Stimulated activated CD4-positive, alpha-beta T cell treated with anti-CD3 and anti-CD28 coated beads, TNF-alpha, amount 100 ng/mL, for 48 hours (primary cell): Measurements from ENCODE around the gene LIPH.
"Not testable (repeated sequence)": the region's sequence is repeated elsewhere in the genome, so short reads cannot be mapped to it uniquely, and the experiment has no call there.

Source experiments
- DNase-seq, 3 donors: peaks; one replicate each; pipeline ENCODE4 v3.0.0-alpha.2; 2020; ENCODE audit warnings: low read depth in 3 of 3

LIPH gene

GRCh38 chr3:185552358-185552877 is at the start of gene LIPH:
Gene LIPH (minus strand): TSS chr3:185552588. CDS start chr3:185552471, 117 bp downstream.
- DNase-seq, result peak in 1 of 3 donors; percentile 23

- no peak for DNase-seq
Observed at GRCh38 chr3:185595526-185595925, 43.1 kb upstream of the LIPH start.

- no peak for DNase-seq
Observed at GRCh38 chr3:185594073-185594472, 41.7 kb upstream of the LIPH start.

- no peak for DNase-seq
Observed at GRCh38 chr3:185586686-185587039, 34.3 kb upstream of the LIPH start.

DNA sequence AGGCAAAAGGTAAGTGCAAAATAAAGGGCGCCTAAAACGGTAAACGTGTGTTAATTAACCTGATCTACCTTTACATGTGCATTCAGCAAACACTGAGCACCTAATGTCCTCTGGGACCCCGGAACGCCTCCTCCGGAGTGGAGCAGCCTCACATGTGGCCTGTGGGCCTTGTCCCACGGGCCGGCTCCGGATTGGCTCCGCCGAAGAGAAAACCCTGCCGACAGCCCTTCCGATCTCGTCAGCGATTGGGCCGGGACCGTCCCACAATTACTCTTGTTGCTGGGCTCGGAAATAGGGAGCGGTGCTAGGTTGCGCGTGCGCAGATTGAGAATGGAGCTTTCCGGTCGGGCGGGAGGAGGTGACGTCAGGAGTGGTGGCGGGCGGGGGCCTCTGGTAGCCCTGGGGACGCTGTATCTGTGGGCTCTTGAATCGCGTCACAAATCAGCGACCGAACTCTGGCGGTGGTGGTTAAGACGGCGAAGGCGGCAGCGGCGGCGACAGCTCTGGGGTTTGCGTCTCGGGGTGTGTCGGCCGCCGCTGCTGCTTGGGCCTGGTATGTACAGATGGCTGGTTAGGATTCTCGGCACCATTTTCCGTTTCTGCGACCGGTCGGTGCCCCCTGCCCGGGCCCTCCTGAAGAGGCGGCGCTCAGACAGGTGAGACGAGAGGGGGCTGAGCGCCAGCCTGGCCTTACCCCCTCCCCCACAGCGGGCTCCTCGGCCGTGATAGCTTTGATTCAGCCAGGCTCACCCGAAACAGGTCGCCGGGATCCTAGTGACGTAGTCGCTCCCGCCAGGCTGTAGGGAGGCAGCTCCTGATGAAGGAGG is 33.7 kb upstream of the LIPH start, which contains the start of gene SENP2:
Gene SENP2 (plus strand): TSS at position 437 of the 827 bp plus-strand sequence. CDS start 119 bp downstream, at position 556.
- peak; percentile 99 to 100 (median 99) for DNase-seq

GRCh38 chr3:185585518-185585858 is 33.1 kb upstream of the LIPH start:
- no peak for DNase-seq

GRCh38 chr3:185584686-185585085 is 32.3 kb upstream of the LIPH start:
- DNase-seq, result no peak

- no peak for DNase-seq
Observed at GRCh38 chr3:185583925-185584324, 31.5 kb upstream of the LIPH start.

DNA sequence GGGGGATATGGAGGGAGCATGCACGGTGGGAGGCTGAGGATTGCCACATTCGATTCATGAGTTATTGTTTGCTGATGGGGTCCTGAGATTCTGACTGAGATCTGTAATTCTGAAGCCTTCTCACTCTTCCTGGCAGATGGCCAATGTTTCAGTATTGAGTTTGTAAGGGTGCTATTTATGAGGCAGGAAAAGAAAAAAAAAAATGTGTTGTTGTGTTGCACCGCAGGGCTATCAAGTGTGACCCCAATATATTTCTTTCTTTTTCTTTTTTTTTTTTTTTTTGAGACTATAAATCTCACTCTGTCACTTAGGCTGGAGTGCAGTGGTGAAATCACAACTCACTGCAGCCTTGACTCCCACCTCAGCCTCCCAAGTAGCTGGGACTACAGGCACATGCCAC is 30.5 kb upstream of the LIPH start:
- DNase-seq, result no peak

DNA sequence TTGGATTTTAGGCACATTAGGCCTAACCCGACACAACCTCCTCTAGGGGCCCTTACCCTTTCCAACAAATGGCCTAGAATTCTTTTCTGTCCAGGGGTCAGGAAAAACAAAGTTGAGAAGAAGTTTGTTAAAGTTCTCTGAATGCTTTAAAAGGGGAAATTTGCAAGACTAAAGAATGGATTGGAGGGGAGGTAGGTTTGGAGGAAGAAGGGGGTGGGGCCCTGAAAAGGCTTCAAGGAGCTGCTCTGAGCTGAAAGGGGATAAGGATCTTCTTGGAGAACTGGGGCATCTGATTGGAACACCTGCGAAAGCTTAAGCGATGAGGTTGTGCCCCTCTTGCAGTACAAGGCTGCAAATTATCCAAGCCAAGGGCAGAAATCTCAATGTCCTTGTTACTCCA is 29.8 kb upstream of the LIPH start:
- no peak for DNase-seq

DNA sequence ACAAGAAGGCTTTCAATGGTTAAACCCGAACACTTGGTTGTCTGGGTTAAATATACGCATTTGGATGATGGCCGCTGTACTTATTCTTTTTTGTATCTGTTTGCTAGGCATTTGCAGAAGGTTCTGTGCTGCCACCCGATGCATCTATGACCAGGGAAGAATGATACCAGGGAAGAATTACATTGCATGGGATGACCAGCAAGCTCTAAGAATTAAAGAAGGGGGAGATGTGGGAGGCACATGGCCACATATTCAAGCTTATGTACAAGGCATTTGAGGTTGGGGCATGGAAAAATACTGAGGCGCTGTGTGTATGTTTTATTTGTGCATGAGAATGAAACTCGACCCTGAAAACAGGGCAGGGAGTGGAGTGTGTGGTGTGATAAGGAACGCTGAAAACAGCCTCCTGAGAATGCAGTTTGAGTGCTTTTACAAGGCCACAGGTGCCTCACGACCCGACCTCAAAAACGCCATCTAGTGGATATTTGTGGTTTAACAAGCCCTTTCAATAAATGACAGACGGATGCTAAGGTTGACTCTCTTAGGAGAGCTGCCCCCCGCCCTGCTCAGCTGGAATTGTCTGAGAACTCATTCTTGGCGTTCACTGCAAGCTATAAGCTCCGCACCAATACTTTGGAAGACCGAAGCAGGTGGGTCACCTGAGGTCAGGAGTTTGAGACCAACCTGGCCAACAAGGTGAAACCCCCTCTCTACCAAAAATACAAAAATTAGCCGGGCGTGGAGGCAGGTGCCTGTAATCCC is 22.9 kb upstream of the LIPH start:
- not testable (repeated sequence) for DNase-seq

DNA sequence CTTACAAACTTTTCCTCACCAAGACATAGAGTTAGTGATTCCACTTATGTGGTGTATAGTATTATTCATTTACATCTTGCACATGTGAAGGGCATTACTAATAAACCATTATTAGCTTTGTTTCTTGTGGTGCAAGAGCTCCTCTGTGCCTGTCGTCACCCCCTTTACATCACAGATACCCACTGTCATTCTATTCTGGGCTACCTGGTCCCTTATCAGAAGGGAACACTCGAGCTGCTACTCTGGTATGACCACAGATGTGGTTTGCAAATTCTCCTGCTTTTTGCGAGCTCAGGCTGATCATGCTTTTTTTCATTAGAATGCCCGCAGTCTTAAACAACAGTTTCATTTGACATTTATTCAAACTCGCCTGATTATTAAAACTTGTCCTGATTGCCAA is 19.8 kb upstream of the LIPH start:
- no peak for DNase-seq

DNA sequence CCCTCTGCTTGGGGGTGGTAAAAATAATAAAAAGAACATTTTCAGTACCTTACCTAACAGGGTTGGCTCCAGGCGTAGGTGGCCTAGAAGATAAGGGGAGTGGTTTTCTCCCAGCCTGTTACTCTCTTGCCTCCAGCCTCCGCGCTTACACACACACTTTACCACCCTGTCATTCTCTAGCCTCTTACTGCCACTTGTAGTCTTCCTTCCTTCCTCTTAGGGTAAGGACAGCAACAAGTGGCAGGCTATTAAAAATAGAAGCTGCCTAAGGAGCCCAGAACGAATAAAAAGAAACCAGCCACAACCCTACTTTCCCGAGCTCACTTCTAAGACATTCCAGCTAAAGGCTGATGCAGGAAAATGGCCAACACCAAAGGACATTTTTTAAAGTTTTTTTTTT is 9.6 kb upstream of the LIPH start:
- no peak for DNase-seq

DNA sequence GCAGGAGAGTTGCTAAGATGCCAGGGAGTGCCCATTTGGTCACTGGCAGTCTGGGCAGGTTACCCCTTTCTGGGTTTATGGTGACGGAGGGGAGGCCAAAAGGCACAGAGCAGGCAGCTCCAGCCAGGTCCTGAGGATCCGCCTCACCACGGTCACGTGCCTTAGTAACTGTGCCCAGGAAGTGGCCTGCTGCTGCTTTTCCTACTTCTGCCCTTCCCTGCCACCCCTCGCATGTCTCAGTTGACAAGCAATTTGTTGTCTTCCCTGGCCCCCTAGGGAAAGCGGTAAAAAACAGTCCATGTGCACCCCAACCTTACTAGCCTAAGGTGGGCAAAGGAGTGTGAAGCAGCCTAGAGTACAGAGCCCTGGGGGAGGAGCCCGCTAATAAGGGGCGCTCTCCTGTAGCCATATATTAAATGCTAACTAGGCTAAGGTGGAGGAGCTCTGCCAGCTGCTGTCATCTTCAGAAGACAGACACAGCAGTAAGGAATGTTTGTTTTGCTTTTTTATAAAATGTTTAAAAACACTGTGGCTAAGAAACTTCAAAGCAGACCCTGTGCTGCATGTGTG is 9.1 kb upstream of the LIPH start:
- no peak for DNase-seq

DNA sequence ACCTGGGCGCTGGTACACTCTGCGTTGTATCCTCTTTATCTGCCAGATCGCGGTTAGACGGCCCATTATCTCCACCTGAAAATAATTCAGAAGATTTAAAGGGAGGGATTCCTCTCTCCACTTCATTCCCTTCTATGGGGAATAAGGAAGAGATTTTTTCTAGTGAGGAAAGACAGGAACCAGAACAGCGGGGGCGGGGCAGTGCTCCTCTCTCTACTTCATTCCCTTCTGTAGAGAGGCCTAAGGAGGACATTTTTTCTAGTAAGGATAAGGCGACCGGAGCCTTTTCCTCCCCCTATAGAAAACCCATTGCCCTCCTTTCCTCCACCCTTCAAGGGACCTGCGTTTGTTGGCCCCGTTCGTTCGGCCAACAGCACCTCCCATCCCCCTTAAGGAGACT is 8.3 kb upstream of the LIPH start:
- no peak for DNase-seq

DNA sequence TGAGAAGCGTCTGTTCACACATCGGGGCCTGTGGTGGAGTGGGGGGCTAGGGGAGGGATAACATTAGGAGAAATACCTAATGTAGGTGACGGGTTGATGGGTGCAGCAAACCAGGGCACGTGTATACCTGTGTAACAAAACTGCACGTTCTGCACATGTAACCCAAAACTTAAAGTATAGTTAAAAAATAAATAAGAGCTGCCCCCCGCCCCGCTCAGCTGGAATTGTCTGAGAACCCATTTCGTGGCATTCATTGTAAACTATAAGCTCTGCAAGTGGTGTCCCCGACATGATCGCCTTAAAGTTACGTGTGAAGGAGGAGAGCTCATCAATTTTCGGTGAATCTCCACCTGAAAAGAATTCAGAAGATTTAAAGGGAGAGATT is 7.3 kb upstream of the LIPH start:
- DNase-seq, result no peak

DNA sequence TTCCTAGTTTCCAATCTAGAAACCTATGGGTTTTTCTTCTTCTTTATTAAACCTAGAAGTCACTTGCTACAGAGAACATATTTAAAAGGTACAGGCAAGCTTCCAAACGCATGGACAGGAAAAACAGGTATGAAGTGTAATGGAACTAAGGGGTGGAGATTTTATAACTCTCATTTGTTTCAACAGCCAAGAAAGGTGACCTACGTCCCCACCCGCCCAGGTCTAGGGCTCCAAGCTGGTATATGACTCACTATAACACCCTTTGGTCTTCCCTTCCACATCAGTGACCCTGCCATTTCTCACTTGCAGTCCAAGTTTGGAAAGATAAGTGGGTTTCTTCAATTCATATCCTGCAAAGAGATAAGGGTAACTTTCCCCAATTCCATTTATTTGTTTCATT is 6.0 kb upstream of the LIPH start:
- no peak for DNase-seq

DNA sequence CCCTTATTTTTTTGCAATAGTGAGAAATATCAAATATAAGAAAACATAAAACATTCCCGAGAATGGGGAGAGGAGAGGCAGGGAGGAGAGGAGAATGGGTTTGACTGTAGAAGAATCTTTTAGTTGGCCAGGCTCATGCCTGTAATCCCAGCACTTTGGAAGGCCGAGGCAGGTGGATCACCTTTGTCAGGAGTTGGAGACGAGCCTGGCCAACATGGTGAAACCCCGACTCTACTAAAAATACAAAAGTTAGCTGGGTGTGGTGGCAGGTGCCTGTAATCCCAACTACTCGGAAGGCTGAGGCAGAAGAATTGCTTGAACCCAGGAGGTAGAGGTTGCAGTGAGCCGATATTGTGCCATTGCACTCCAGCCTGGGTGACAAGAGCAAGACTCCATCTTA is 4.3 kb upstream of the LIPH start:
- not testable (repeated sequence) for DNase-seq

DNA sequence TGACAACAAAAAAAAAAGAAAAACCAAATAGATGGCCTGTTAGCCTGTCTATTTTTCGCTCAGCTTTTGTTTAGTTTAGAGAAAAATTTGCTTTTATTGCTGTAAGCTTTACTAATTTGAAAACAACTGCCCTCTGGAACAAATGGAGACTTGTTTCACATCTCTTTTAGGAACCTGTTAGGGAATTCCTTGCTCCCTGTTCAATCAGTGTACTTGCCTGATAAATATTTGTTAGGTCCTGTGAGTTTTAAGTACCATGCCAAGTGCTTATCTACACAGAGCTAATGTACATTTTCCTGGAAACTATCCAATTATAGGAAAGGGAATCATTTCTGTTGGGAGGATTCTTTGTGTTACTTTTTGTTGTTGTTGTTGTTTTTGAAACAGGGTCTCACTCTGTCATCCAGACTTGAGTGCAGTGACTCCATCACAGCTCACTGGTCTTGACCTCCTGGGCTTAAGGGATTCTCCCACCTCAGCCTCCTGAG is 3.5 kb upstream of the LIPH start:
- no peak for DNase-seq

DNA sequence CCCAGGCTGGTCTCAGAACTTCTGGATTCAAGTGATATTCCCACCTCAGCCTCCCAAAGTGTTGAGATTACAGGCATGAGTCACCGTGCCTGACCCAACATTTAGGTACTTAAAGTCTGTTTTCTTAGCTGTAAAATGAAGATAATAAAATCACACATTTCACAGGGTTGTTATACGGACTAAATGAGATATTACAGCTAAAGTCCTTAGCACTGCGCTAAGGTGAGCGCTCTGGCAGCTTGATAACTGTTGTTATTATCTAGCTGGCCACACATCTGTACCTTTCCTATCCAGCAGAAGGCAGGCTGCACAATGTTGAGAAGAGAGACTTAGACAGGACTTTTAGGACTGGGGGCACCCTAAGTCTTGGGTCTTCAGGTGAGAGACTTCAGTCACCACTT is 2.7 kb upstream of the LIPH start:
- no peak for DNase-seq

DNA sequence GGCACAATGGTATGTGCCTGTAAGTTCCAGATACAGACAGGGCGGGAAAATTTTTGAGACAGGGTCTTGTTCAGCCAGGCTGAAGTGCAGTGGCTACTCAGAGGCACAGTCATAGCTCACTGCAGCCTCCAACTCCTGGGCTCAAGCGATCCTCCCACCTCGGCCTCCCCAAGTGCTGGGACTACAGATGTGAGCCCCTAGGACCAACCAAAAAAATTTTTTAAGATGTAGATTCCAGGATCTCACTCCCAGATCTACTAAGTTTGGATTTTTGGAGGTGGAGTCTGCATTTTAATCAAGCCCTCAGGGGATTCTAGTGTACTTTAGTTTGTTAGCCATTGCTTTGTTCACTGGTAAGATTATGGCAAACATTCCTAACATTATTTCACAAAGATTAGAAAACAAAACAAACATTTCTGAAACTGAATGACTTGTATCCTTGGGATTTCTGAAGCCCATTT is 2.7 kb downstream of the LIPH start:
- DNase-seq, result no peak

DNA sequence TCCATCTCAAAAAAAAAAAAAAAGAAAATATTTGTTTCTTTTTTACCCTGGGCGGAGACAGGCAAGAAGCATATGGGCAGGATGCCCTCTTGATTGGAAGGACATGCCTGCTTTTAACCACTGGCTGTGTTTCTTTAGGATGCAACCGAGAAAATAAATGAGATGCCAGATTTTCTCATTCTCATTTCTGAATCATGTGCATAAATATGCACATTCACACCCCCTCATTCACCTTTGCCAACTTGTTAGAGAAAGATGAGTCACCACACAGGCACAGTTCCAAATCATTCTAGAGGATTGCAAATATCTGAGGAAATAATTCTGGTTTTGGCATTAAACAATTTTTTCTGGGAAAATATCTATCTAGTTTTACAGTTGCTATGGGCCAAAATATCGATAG is 3.3 kb downstream of the LIPH start:
- no peak for DNase-seq
